HepG2 (cell line): ENCODE measurements around the gene LYPLA2. TPM values are rescaled to one million over a fixed set of nuclear protein-coding genes. Genes with fewer than 3 reads are reported as not detected.

Experiments
- ATF7 ChIP-seq, 2 experiments: fragments of 450-650 bp in 1 of 2; sonication (generic) in 1 of 2; formaldehyde crosslinking in 1 of 2; IDR thresholded peaks; 2 replicates each; pipeline versions ENCODE4 v1.4.0 to v1.6.1; 2016 to 2020; ENCODE audit warnings: antibody characterized with exemption in 1 of 2, mild to moderate bottlenecking in 1 of 2, missing genetic modification reagents in 1 of 2
- CENPX ChIP-seq: sonication (generic); formaldehyde crosslinking; IDR thresholded peaks from 2 replicates; pipeline ENCODE4 v1.9.0; 2021; ENCODE audit warnings: mild to moderate bottlenecking, missing genetic modification reagents, moderate library complexity
- CTCF ChIP-seq: sonication (generic); formaldehyde crosslinking; IDR thresholded peaks from 2 replicates; pipeline ENCODE4 v1.5.0; 2020; ENCODE audit warnings: mild to moderate bottlenecking, missing genetic modification reagents, moderate library complexity
- FOXO1 ChIP-seq: sonication (generic); formaldehyde crosslinking; IDR thresholded peaks from 2 replicates; pipeline ENCODE4 v1.4.0; 2020; ENCODE audit warnings: missing genetic modification reagents
- GTF3A ChIP-seq: sonication (generic); formaldehyde crosslinking; conservative IDR thresholded peaks from 2 replicates; pipeline ENCODE4 v1.4.0; 2020; ENCODE audit warnings: mild to moderate bottlenecking, missing genetic modification reagents
- HDAC1 ChIP-seq: sonication (generic); formaldehyde crosslinking; IDR thresholded peaks from 2 replicates; pipeline ENCODE4 v1.5.1; 2020; ENCODE audit warnings: mild to moderate bottlenecking, missing genetic modification reagents
- KLF15 ChIP-seq: sonication (generic); formaldehyde crosslinking; IDR thresholded peaks from 2 replicates; pipeline ENCODE4 v1.8.1; 2023; ENCODE audit warnings: borderline replicate concordance, mild to moderate bottlenecking, inconsistent platforms, missing genetic modification reagents, mixed read lengths
- LBX2 ChIP-seq: sonication (generic); formaldehyde crosslinking; IDR thresholded peaks from 2 replicates; pipeline ENCODE4 v1.5.0; 2020; ENCODE audit warnings: missing genetic modification reagents, mild to moderate bottlenecking, borderline replicate concordance
- MIER3 ChIP-seq: IDR thresholded peaks from 2 replicates; pipeline ENCODE4 v1.6.1; 2016; ENCODE audit warnings: missing compliant biosample characterization, borderline replicate concordance
- NONO ChIP-seq, 2 experiments: fragments of 450-650 bp in 1 of 2; sonication (generic) in 1 of 2; formaldehyde crosslinking in 1 of 2; IDR thresholded peaks in 1 of 2; conservative IDR thresholded peaks in 1 of 2; 2 replicates each; pipeline versions ENCODE4 v1.6.1 to v1.8.0; 2017 to 2022; ENCODE audit warnings: mild to moderate bottlenecking in 1 of 2, missing genetic modification reagents in 1 of 2, moderate library complexity in 1 of 2
- RBAK ChIP-seq: sonication (generic); formaldehyde crosslinking; IDR thresholded peaks from 2 replicates; pipeline ENCODE4 v1.5.1; 2020; ENCODE audit warnings: mild to moderate bottlenecking, missing genetic modification reagents
- ZBTB33 ChIP-seq: sonication (generic); formaldehyde crosslinking; IDR thresholded peaks from 2 replicates; pipeline ENCODE4 v1.4.0; 2020; ENCODE audit warnings: missing genetic modification reagents
- ZBTB4 ChIP-seq: sonication (generic); formaldehyde crosslinking; IDR thresholded peaks from 2 replicates; pipeline ENCODE4 v1.4.0; 2020; ENCODE audit warnings: missing genetic modification reagents, mild to moderate bottlenecking, borderline replicate concordance
- ZFY ChIP-seq: sonication (generic); formaldehyde crosslinking; IDR thresholded peaks from 2 replicates; pipeline ENCODE4 v1.4.0; 2020; ENCODE audit warnings: missing genetic modification reagents
- ZNF253 ChIP-seq: sonication (generic); formaldehyde crosslinking; IDR thresholded peaks from 2 replicates; pipeline ENCODE4 v1.8.0; 2022; ENCODE audit warnings: mild to moderate bottlenecking, missing genetic modification reagents, borderline replicate concordance
- ZNF33B ChIP-seq: sonication (generic); formaldehyde crosslinking; IDR thresholded peaks from 2 replicates; pipeline ENCODE4 v1.5.1; 2020; ENCODE audit warnings: mild to moderate bottlenecking, missing genetic modification reagents
- ZNF382 ChIP-seq: sonication (generic); formaldehyde crosslinking; IDR thresholded peaks from 2 replicates; pipeline ENCODE4 v1.5.0; 2020; ENCODE audit warnings: missing genetic modification reagents, mild to moderate bottlenecking, borderline replicate concordance
- ZNF619 ChIP-seq: sonication (generic); formaldehyde crosslinking; IDR thresholded peaks from 2 replicates; pipeline ENCODE4 v1.4.0; 2020; ENCODE audit warnings: mild to moderate bottlenecking, missing genetic modification reagents
- ZNF740 ChIP-seq: sonication (generic); formaldehyde crosslinking; IDR thresholded peaks from 2 replicates; pipeline ENCODE4 v1.4.0; 2020; ENCODE audit warnings: missing genetic modification reagents
- polyA plus RNA-seq, 8 experiments: library from polyadenylated mRNA; depleted of rRNA in 3 of 8; stranded (reverse) in 7 of 8; unstranded in 1 of 8; fragments of >200 nt; fragmentation: Illumina TruSeq in 4 of 8; extraction: Trizol in 4 of 8; gene quantifications; 2 replicates each; pipeline versions ENCODE4 v1.2.1 to v1.2.3, GENCODE V29; 2011 to 2016; ENCODE audit warnings: low read depth in 4 of 8, missing spikeins in 1 of 8, mixed read lengths in 1 of 8; ENCODE audit not compliant: insufficient read depth in 1 of 8
- total RNA-seq, 5 experiments: library from RNA; depleted of rRNA; stranded (reverse); fragments of >200 nt; fragmentation: Illumina TruSeq; extraction: Trizol; gene quantifications; 2 replicates each; pipeline ENCODE4 v1.2.3, GENCODE V29; 2016; ENCODE audit warnings: low read depth in 1 of 5

LYPLA2 gene
- total and polyA plus RNA-seq, 2 of the 13 experiments (the other 11 are each of a cell fraction or from before 2014, with no cell fraction given): 72.1 to 73.2 TPM

- no peak for TF ChIP-seq ATF7 (IDR thresholded peaks at IDR 0.05)
- no peak for TF ChIP-seq ATF7 (CRISPR knock-in tag; IDR thresholded peaks at IDR 0.05)
- TF ChIP-seq ZBTB4: no peak
- TF ChIP-seq RBAK (CRISPR knock-in tag): no peak
- TF ChIP-seq ZNF740 (CRISPR knock-in tag): no peak; the same call in 1 of the 2 replicates
- TF ChIP-seq CENPX (CRISPR knock-in tag): no peak
- no peak; the same call in 1 of the 2 replicates for TF ChIP-seq ZNF33B (CRISPR knock-in tag)
- TF ChIP-seq CTCF (CRISPR knock-in tag): no peak; the same call in 1 of the 2 replicates
- no peak for TF ChIP-seq MIER3 (CRISPR knock-in tag)
- no peak for TF ChIP-seq ZNF619
- TF ChIP-seq ZNF382 (CRISPR knock-in tag): no peak
- peak; percentile 98 for TF ChIP-seq ZFY (CRISPR knock-in tag)
- TF ChIP-seq HDAC1 (CRISPR knock-in tag): peak; percentile 91
- TF ChIP-seq ZNF253 (CRISPR knock-in tag): peak; percentile 62; the same call in 1 of the 2 replicates
- peak; percentile 68 for TF ChIP-seq FOXO1
- no peak for TF ChIP-seq KLF15 (CRISPR knock-in tag)
- no peak for TF ChIP-seq NONO (IDR thresholded peaks at IDR 0.05)
- TF ChIP-seq NONO (CRISPR knock-in tag; conservative IDR thresholded peaks at IDR 0.05): peak; percentile 91
- TF ChIP-seq ZBTB33 (CRISPR knock-in tag): 0 out of 2 replicates have a peak, but pooled peaks have one; percentile 7
- no peak for TF ChIP-seq GTF3A (CRISPR knock-in tag)
- no peak for TF ChIP-seq LBX2 (CRISPR knock-in tag)
Measured at GRCh38 chr1:23743287-23744152, 47.4 kb upstream of the LYPLA2 start, which contains the start of gene ELOA (continued).
